ENCODE results near the gene EML1.

GRCh38 chr14:99768381-99768780, 24.8 kb upstream of the EML1 start:
- TF ChIP-seq CTCF (IDR thresholded peaks at IDR 0.05): no peak
- TF ChIP-seq POLR2A (IDR thresholded peaks at IDR 0.05): no peak
- TF ChIP-seq POLR2AphosphoS5 (IDR thresholded peaks at IDR 0.05): no peak

Measured in stomach (tissue), 4 donors.